ENCODE data around the gene CUL3.
"Not testable (repeated sequence)": the region's sequence is repeated elsewhere in the genome, so short reads cannot be mapped to it uniquely, and the experiment has no call there.

The CUL3 gene

DNA sequence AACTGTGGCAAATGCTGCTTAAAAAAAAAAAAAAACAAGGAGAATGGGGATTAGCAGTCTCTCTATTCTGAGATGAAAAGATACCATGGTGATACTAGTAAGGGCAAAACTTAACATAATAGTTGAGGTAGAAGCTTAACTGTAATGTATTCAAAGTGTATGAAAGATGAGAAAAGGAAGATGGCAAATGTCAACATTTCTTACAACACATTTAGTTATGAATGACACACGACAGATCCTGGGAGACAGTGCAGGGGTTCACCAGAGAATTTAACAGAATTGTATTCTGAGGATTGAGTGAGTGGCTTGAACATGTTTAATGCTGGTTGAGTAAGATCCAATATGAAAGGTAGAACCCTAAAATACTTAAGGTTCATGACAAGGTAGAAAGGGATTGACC lies 52.7 kb downstream of the CUL3 start:
- H3K4me3 ChIP-seq (ENCODE audit: control insufficient read depth, low read depth, low read length), result no peak overlapping the region
- TF ChIP-seq, protein P1, sequence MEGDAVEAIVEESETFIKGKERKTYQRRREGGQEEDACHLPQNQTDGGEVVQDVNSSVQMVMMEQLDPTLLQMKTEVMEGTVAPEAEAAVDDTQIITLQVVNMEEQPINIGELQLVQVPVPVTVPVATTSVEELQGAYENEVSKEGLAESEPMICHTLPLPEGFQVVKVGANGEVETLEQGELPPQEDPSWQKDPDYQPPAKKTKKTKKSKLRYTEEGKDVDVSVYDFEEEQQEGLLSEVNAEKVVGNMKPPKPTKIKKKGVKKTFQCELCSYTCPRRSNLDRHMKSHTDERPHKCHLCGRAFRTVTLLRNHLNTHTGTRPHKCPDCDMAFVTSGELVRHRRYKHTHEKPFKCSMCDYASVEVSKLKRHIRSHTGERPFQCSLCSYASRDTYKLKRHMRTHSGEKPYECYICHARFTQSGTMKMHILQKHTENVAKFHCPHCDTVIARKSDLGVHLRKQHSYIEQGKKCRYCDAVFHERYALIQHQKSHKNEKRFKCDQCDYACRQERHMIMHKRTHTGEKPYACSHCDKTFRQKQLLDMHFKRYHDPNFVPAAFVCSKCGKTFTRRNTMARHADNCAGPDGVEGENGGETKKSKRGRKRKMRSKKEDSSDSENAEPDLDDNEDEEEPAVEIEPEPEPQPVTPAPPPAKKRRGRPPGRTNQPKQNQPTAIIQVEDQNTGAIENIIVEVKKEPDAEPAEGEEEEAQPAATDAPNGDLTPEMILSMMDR (IDR thresholded peaks at IDR 0.05; ENCODE audit: control insufficient read depth, insufficient read depth, low read depth, low read length, missing control alignments), result no peak
- no peak for DNase-seq (ENCODE audit: low read depth)

DNA sequence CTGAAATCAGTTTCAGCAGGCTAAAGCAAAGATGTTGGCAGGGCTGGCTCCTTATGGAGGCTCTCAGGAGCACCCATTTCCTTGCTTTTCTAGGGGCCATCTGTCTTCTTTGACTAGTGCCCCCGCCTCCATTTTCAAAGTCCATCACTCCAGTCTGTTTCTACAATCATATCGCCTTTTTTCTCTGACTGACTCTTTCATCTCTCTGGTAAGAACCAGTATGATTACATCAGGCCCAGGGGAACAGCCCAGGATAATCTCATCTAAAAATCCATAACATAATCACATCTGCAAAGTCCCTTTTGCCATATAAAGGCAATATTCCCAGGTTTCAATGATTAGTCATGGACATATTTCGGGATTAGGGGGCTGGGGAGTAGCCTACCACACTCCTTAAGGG lies 57.0 kb downstream of the CUL3 start:
- no peak overlapping the region for H3K4me3 ChIP-seq (ENCODE audit: control insufficient read depth, low read depth, low read length)
- no peak for DNase-seq (ENCODE audit: low read depth)
- TF ChIP-seq, protein P1 (IDR thresholded peaks at IDR 0.05; ENCODE audit: control insufficient read depth, insufficient read depth, low read depth, low read length, missing control alignments), result no peak

DNA sequence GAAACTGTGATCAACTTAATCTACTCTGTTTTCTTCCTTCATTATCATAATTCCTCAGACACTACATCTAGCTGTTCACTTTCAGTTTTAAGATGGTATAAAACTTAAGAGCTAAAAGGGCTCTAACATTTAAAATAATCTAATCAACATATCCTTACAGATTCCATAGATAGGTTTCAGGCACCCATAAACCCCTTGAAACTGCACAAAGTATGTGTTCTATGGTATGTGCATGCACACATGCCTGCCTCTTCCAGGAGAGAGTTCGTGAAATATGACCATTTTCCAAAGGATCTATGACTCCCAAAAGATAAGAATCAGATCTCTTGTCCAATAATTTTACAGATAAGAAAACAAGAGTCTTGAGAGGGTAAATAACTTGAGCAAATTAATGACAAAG lies 59.4 kb downstream of the CUL3 start:
- TF ChIP-seq, protein P1 (IDR thresholded peaks at IDR 0.05; ENCODE audit: control insufficient read depth, insufficient read depth, low read depth, low read length, missing control alignments), result no peak
- no peak for DNase-seq (ENCODE audit: low read depth)
- H3K4me3 ChIP-seq (ENCODE audit: control insufficient read depth, low read depth, low read length), result no peak overlapping the region

DNA sequence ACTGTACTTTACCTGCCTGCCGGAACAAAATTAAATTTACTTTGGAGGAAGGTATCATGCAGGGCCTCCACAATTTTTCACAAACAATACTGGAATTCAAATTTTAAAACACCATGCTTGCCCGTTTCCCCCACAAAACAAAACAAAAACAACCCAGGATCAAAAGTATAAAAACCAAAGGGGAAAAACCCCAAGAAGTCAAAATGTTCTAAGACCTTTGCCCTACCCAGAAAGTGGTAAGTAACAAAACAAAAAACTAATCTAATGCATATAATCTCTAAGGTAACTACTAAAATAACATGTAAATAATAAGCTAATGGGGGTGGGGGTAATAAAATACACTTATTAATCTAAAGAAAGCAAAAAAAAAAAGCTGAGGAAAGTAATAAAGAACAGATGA lies 60.5 kb downstream of the CUL3 start:
- H3K4me3 ChIP-seq (ENCODE audit: control insufficient read depth, low read depth, low read length), result no peak overlapping the region
- TF ChIP-seq, protein P1 (IDR thresholded peaks at IDR 0.05; ENCODE audit: control insufficient read depth, insufficient read depth, low read depth, low read length, missing control alignments), result no peak
- no peak for DNase-seq (ENCODE audit: low read depth)

DNA sequence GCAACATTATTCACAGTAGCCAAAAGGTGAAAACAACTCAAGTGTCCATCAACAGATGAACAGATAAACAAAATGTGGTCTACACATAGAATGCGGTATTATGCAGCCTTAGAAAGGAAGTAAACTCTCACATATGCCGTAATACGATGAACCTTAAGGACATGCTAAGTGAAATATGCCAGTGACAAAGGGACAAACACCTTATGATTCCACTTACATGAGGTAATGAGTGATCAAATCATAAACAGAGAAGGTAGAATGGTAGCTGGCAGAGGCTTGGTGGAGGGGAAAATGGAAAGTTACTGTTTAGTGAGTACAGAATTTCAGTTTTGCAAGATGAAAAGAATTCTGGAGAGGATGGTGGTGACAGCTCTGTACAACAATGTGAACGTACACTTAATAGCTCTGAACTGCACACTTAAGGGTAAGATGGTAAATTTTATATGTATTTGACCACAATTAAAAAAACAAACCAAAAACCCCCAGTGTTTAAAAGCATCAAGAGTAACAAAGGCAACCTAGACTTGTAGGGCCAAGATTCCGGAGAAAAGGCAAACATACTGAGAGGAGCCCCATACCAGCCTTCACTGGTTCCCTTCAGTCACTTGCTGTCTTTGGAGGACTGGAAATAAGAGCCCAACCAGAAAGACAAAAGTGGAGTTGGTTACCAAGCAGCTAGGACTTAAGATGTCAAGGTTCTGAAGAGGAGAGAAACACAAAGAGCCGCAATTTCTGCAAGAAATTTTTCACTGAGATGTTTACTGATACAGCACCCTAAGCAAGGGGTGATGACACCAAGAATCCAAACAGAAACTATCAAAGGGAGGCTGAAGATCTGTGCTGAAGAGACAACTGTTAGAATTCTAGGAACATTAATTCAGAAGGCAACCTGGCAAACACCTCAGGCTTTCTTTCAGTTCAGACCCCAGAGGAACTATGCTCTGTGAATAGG lies 61.3 kb downstream of the CUL3 start:
- H3K4me3 ChIP-seq (ENCODE audit: control insufficient read depth, low read depth, low read length), result no peak overlapping the region
- TF ChIP-seq, protein P1 (IDR thresholded peaks at IDR 0.05; ENCODE audit: control insufficient read depth, insufficient read depth, low read depth, low read length, missing control alignments), result no peak
- no peak for DNase-seq (ENCODE audit: low read depth)

DNA sequence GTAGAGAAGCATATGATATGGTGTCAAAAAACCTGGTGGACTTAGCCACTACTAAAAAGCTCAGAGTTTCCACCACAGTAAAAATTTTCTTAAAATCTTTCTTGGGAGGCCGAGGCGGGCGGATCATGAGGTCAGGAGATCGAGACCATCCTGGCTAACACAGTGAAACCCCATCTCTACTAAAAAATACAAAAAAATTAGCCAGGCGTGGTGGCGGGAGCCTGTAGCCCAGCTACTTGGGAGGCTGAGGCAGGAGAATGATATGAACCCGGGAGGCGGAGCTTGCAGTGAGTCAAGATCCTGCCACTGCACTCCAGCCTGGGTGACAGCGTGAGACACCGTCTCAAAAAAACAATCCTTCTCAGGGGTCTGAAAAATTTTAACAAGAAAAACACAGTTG lies 62.7 kb downstream of the CUL3 start:
- H3K4me3 ChIP-seq (ENCODE audit: control insufficient read depth, low read depth, low read length); DNase-seq (ENCODE audit: low read depth): not testable (repeated sequence)

DNA sequence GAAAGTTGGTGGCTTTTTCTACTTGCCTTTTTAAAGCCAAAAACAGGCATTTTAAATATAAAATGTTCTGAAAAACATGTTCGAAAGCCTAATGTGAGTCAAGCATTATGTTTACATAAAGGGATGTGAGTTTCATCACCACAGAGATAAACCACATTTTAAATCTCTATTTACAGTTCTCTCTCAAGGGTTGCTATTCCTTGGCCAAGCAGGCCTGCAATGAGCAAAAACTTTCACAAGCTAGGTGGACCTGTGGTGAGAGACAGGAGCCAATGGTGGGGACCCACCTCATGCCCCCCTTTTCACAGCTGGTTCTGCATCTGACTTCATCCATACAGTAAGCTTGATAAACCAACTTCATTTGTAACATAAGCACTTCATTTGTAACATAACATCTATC lies 65.1 kb downstream of the CUL3 start:
- DNase-seq (ENCODE audit: low read depth), result peak; percentile 43
- TF ChIP-seq, protein P1 (IDR thresholded peaks at IDR 0.05; ENCODE audit: control insufficient read depth, insufficient read depth, low read depth, low read length, missing control alignments), result no peak
- H3K4me3 ChIP-seq (ENCODE audit: control insufficient read depth, low read depth, low read length), result no peak overlapping the region
